ENCODE data around the gene IKZF2.

IKZF2 gene

GRCh38 chr2:213152065-213152794 lies 818 bp upstream of the IKZF2 start:
- peak; percentile 56 for DNase-seq

- DNase-seq = no peak
These were observed 906 bp downstream of the IKZF2 start for GRCh38 chr2:213150315-213151097.

- DNase-seq = no peak
These were observed 1.5 kb downstream of the IKZF2 start for GRCh38 chr2:213149949-213150314.

GRCh38 chr2:213149294-213149875 lies 2.0 kb downstream of the IKZF2 start:
- DNase-seq = peak; percentile 53

GRCh38 chr2:213148572-213149261 lies 2.7 kb downstream of the IKZF2 start:
- DNase-seq = peak; percentile 29

- no peak for DNase-seq
These were observed 3.9 kb downstream of the IKZF2 start for GRCh38 chr2:213147538-213147937.

- no peak for DNase-seq
These were observed 5.6 kb downstream of the IKZF2 start for GRCh38 chr2:213145715-213146242.

GRCh38 chr2:213137064-213137463 lies 14.3 kb downstream of the IKZF2 start:
- DNase-seq = no peak

GRCh38 chr2:213129311-213129710 lies 22.1 kb downstream of the IKZF2 start:
- DNase-seq = peak; percentile 80

GRCh38 chr2:213125646-213126347 lies 25.6 kb downstream of the IKZF2 start:
- DNase-seq = peak; percentile 94

GRCh38 chr2:213122725-213123124 lies 28.7 kb downstream of the IKZF2 start:
- DNase-seq = no peak

- peak; percentile 33 for DNase-seq
These were observed 29.7 kb downstream of the IKZF2 start for GRCh38 chr2:213121690-213122089.

- peak; percentile 88 for DNase-seq
These were observed 32.2 kb downstream of the IKZF2 start for GRCh38 chr2:213119061-213119809.

- no peak for DNase-seq
These were observed 43.1 kb downstream of the IKZF2 start for GRCh38 chr2:213108308-213108707.

GRCh38 chr2:213107728-213108127 lies 43.7 kb downstream of the IKZF2 start:
- DNase-seq = no peak

GRCh38 chr2:213105212-213105611 lies 46.2 kb downstream of the IKZF2 start:
- DNase-seq = no peak

- no peak for DNase-seq
These were observed 46.6 kb downstream of the IKZF2 start for GRCh38 chr2:213104903-213105202.

- DNase-seq = no peak
These were observed 47.1 kb downstream of the IKZF2 start for GRCh38 chr2:213104092-213104902.

GRCh38 chr2:213101692-213102460 lies 49.5 kb downstream of the IKZF2 start:
- no peak for DNase-seq

- DNase-seq = no peak
These were observed 50.3 kb downstream of the IKZF2 start for GRCh38 chr2:213101109-213101508.

All from GF-D8 (cell line).